H1 (cell line): ENCODE results near the gene GIPR. TPM values are rescaled to one million over a fixed set of nuclear protein-coding genes. Genes with fewer than 3 reads are reported as not detected.

Experiments
- ATF2 ChIP-seq: IDR thresholded peaks from 2 replicates; pipeline ENCODE4 v1.6.1; 2012; ENCODE audit warnings: low read length, inconsistent platforms
- HDAC2 ChIP-seq, 2 experiments: fragments of 300-600 bp in 1 of 2; sonication (generic) in 1 of 2; IDR thresholded peaks; 2 replicates each; pipeline ENCODE4 v1.6.1; 2011 to 2012; ENCODE audit warnings: low read depth in 2 of 2, low read length in 2 of 2, mild to moderate bottlenecking in 2 of 2, moderate library complexity in 2 of 2, borderline replicate concordance in 1 of 2, inconsistent platforms in 1 of 2
- JUND ChIP-seq: IDR thresholded peaks from 2 replicates; pipeline ENCODE4 v1.6.1; 2011; ENCODE audit warnings: mild to moderate bottlenecking, improper control_type of control experiment, low read length
- KDM1A ChIP-seq: fragments of 200-600, 300-600 bp; sonication (generic); IDR thresholded peaks from 2 replicates; pipeline ENCODE4 v1.7.1; 2016; ENCODE audit warnings: mild to moderate bottlenecking, low read length, borderline replicate concordance
- MAFK ChIP-seq: IDR thresholded peaks from 2 replicates; pipeline ENCODE4 v1.6.1; 2012; ENCODE audit warnings: low read depth, mild to moderate bottlenecking, improper control_type of control experiment, low read length
- POLR2A ChIP-seq, 2 experiments: IDR thresholded peaks; 1 replicate in 1 of 2; 2 replicates in 1 of 2; pipeline ENCODE4 v1.6.1; 2011; ENCODE audit warnings: low read depth in 2 of 2, low read length in 2 of 2, mild to moderate bottlenecking in 2 of 2; ENCODE audit errors: control extremely low read depth in 1 of 2
- POLR2AphosphoS5 ChIP-seq: IDR thresholded peaks from 2 replicates; pipeline ENCODE4 v1.6.1; 2011; ENCODE audit warnings: low read depth, low read length
- SRF ChIP-seq: IDR thresholded peaks from 2 replicates; pipeline ENCODE4 v1.6.1; 2011; ENCODE audit warnings: mild to moderate bottlenecking, low read depth, low read length, moderate library complexity
- polyA plus RNA-seq, 7 experiments: library from polyadenylated mRNA; depleted of rRNA in 3 of 7; stranded (reverse) in 5 of 7; unstranded in 2 of 7; fragments of >200 nt in 5 of 7; fragments of 200-250 nt in 2 of 7; gene quantifications; 1 replicate in 5 of 7; 2 replicates in 1 of 7; 4 replicates in 1 of 7; pipeline versions ENCODE4 v1.2.1 to v1.2.3, GENCODE V29; 2011 to 2013; ENCODE audit warnings: missing spikeins in 2 of 7, mixed read lengths in 2 of 7
- total RNA-seq: library from RNA; stranded (reverse); fragmentation: NEBNext Ultra II Directional; extraction: Animal tissue kit (Norgen Biotek cat#: 25700); gene quantifications from 2 replicates; pipeline ENCODE4 v1.2.1, GENCODE V29; 2021
- TF ChIP-seq, protein P1 (sequence below): fragments of 300-600 bp; sonication (generic); IDR thresholded peaks from 2 replicates; pipeline ENCODE4 v1.7.1; 2012; ENCODE audit warnings: low read length, moderate library complexity, mild to moderate bottlenecking, inconsistent platforms; ENCODE audit not compliant: insufficient replicate concordance

Gene GIPR
- total and polyA plus RNA-seq, 2 of the 8 experiments (the other 6 are each of a cell fraction or from before 2014, with no cell fraction given) = 0.42 to 1.3 TPM

DNA sequence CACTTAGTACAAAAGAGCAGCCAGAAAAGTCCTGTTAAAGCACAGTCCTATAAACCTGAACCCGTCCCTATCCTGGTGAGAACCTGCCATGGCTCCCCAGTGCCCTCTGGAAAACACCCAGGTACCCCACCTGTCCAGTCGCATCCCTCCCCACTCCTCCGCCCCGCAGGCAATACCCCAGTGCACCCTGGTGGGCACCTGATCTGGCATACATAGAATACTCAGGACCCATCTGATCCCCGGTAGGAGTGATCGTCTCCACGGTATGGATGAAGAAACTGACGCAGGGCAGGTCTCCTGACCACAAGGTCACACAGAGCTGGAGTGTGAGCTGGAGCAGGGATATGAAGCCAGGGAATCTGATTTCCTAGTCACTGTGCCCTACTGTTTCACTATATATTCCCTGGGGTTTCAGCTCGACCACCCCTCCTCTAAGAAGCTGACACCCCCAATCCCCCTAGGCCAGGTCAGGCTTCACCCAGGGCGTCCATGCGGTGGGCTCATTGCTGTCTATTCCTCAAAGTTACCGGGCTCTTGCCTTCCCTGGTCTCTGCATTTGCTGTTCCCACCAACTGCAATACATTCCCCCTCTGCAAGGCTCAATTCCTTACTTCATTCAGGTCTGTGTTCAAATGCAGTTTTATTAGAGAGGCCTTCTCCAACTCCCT lies 50.1 kb downstream of the GIPR start (continued):
- TF ChIP-seq, protein P1, sequence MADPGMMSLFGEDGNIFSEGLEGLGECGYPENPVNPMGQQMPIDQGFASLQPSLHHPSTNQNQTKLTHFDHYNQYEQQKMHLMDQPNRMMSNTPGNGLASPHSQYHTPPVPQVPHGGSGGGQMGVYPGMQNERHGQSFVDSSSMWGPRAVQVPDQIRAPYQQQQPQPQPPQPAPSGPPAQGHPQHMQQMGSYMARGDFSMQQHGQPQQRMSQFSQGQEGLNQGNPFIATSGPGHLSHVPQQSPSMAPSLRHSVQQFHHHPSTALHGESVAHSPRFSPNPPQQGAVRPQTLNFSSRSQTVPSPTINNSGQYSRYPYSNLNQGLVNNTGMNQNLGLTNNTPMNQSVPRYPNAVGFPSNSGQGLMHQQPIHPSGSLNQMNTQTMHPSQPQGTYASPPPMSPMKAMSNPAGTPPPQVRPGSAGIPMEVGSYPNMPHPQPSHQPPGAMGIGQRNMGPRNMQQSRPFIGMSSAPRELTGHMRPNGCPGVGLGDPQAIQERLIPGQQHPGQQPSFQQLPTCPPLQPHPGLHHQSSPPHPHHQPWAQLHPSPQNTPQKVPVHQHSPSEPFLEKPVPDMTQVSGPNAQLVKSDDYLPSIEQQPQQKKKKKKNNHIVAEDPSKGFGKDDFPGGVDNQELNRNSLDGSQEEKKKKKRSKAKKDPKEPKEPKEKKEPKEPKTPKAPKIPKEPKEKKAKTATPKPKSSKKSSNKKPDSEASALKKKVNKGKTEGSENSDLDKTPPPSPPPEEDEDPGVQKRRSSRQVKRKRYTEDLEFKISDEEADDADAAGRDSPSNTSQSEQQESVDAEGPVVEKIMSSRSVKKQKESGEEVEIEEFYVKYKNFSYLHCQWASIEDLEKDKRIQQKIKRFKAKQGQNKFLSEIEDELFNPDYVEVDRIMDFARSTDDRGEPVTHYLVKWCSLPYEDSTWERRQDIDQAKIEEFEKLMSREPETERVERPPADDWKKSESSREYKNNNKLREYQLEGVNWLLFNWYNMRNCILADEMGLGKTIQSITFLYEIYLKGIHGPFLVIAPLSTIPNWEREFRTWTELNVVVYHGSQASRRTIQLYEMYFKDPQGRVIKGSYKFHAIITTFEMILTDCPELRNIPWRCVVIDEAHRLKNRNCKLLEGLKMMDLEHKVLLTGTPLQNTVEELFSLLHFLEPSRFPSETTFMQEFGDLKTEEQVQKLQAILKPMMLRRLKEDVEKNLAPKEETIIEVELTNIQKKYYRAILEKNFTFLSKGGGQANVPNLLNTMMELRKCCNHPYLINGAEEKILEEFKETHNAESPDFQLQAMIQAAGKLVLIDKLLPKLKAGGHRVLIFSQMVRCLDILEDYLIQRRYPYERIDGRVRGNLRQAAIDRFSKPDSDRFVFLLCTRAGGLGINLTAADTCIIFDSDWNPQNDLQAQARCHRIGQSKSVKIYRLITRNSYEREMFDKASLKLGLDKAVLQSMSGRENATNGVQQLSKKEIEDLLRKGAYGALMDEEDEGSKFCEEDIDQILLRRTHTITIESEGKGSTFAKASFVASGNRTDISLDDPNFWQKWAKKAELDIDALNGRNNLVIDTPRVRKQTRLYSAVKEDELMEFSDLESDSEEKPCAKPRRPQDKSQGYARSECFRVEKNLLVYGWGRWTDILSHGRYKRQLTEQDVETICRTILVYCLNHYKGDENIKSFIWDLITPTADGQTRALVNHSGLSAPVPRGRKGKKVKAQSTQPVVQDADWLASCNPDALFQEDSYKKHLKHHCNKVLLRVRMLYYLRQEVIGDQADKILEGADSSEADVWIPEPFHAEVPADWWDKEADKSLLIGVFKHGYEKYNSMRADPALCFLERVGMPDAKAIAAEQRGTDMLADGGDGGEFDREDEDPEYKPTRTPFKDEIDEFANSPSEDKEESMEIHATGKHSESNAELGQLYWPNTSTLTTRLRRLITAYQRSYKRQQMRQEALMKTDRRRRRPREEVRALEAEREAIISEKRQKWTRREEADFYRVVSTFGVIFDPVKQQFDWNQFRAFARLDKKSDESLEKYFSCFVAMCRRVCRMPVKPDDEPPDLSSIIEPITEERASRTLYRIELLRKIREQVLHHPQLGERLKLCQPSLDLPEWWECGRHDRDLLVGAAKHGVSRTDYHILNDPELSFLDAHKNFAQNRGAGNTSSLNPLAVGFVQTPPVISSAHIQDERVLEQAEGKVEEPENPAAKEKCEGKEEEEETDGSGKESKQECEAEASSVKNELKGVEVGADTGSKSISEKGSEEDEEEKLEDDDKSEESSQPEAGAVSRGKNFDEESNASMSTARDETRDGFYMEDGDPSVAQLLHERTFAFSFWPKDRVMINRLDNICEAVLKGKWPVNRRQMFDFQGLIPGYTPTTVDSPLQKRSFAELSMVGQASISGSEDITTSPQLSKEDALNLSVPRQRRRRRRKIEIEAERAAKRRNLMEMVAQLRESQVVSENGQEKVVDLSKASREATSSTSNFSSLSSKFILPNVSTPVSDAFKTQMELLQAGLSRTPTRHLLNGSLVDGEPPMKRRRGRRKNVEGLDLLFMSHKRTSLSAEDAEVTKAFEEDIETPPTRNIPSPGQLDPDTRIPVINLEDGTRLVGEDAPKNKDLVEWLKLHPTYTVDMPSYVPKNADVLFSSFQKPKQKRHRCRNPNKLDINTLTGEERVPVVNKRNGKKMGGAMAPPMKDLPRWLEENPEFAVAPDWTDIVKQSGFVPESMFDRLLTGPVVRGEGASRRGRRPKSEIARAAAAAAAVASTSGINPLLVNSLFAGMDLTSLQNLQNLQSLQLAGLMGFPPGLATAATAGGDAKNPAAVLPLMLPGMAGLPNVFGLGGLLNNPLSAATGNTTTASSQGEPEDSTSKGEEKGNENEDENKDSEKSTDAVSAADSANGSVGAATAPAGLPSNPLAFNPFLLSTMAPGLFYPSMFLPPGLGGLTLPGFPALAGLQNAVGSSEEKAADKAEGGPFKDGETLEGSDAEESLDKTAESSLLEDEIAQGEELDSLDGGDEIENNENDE = no peak
- TF ChIP-seq POLR2A (IDR thresholded peaks at IDR 0.05; ENCODE audit: control extremely low read depth in 1 of 2, low read depth in 2 of 2, low read length in 2 of 2) (peak; percentile 45 to 70), ATF2 (no peak), MAFK (no peak), KDM1A (peak; percentile 49; the same call in 1 of the 2 replicates), POLR2AphosphoS5 (no peak; the same call in 1 of the 2 replicates), HDAC2 (IDR thresholded peaks at IDR 0.05; ENCODE audit: borderline replicate concordance in 1 of 2, low read depth in 2 of 2, low read length in 2 of 2) (0 out of 4 replicates have a peak, but pooled peaks of 1 of the 2 experiments have one; percentile 57), SRF (no peak), JUND (no peak)
